GM21786 (cell line): ENCODE data around the gene LRP2.

ENCODE experiments used
- ATAC-seq: cut with Tn5 transposase; IDR thresholded peaks from one replicate; pipeline ENCODE4 v1.9.1; 2021; ENCODE audit not compliant: unreplicated experiment

Gene LRP2

DNA sequence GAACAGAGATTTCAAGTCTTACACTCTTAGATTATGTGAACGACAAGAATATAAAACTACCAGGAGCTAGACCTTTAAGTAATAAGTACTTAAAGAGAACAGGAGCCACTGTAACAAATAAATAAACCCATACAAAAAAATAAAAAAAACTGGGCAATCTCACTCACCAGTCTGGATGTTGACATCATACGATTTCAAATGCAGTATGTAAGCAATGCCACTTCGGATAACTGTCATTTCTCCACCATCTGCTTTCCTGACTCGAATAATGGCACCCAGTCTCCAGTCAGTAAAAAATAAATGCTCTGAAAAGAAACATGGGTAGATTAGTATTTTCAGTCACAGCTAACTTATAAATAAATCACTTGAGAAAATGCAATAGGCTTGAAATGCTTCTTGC lies 115.1 kb downstream of the LRP2 start:
- ATAC-seq, result no peak

GRCh38 chr2:169240405-169240804 lies 121.9 kb downstream of the LRP2 start:
- ATAC-seq, result no peak

DNA sequence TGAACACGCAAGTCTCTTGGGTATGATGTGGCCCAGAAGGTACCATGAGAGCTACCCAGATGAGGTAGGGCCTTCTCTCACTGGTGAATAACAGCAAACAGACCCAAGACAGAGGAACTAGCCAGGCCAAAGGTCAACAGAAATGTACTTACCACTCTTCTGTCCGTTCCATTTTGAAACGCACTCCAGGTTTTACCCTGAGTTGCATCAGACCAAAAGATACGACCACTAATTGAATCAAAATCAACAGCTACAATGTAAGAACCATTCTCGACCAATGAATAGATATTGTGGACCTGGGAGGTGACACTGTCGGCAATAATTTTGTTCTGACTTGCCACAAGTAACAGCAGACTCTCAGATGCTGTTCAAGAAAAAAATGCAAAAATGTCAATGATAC lies 124.4 kb downstream of the LRP2 start:
- no peak for ATAC-seq

DNA sequence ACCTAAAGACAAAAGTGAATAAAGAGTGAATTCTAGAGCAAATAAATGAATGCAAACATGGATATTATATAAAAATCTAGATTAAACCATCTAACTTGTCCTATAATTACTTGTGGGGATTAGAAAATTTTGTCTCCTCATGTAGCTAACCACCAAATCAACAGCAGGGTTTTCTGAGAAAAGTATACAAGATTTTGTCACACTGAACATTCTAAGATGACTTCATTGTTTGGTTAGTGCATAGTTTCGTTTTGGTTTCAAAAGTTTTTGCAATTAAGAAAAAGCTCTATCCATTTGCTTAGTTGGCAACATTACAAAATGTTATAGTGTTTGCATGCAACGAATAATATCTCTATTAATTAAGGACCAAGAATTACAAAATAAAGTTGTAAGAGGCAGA lies 125.0 kb downstream of the LRP2 start:
- ATAC-seq, result no peak

DNA sequence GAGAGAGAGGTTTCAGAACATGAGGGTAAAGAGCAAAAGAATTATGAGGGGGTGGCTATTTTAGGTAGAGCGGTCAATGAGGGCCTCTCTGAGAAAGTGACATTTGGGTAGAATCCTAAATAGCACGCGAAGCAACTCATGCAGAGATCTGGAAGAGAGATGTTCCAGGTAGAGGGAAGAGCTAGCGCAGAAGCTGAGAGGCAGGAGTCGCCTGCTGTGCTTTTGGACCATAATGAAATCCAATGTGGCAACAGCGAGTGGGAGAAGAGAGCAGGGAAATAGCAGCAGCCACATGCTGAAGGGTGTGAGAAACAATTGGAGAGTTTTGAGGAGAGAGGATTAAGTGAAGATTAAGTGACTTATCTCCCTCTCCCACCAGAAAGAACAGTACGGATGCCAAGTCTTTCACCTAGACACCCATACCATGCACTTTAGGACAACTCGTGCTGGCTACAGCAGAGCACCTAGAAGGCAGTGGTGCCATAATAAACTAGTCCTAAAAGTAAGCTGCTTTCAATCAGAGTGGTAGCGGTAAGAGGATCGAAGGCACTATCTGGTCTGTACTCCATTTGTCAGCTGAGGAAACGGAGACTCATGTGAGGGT lies 129.7 kb downstream of the LRP2 start:
- no peak for ATAC-seq

GRCh38 chr2:169230204-169230603 lies 132.1 kb downstream of the LRP2 start:
- ATAC-seq, result no peak

DNA sequence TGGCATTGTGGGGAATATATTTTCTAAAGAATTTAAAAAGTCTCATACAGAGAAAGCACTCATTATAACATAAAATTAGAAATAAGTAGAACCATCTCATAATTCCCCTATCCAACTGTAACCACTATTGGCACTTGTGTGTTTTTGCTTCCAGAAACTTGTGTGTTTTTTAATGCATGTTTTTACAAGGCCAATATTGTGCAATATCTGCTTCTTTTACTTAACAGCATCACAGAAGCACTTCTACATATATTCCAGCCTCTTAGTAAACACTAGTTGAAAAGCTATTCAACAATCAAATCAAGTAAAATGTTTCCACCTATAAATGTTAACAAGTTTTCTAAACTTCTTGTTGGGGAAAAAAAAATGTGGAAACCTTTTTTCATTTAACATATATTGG lies 132.7 kb downstream of the LRP2 start:
- no peak for ATAC-seq

- no peak for ATAC-seq
Measured at GRCh38 chr2:169225906-169226305, 136.4 kb downstream of the LRP2 start.

- no peak for ATAC-seq
Measured at GRCh38 chr2:169225233-169225750, 137.0 kb downstream of the LRP2 start.

- peak; percentile 75 for ATAC-seq
Measured at GRCh38 chr2:169222665-169223064, 139.7 kb downstream of the LRP2 start.

DNA sequence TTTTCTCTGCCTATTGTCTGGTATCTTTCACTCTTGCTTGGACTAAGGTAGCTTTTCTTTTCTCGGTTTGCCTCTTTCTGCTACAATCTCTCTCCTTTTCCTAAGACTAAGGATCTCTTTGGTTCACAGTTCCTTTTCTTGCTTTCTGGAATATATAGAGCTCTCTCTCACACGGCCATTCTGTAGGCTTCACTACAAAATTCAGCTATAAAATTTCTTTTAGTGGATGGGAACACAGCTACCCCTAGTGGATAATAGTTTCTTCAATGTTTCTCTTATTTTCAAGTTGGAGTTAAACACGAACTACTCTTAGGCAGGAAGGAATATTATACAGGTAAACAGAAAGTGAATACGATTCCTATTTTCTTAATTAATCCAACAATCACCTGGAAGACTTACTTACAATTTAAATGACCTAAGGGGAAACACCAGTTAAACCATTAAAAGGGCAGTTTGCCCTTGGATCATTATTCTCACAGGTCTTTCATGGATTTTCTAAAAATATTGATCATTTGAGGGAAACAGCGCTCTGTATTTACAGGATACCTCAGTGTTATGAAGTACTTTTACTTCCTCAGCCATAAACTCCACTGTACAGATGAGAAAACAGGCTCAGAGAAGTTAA lies 140.5 kb downstream of the LRP2 start:
- ATAC-seq, result no peak

- ATAC-seq, result no peak
Measured at GRCh38 chr2:169210917-169211316, 151.4 kb downstream of the LRP2 start.

DNA sequence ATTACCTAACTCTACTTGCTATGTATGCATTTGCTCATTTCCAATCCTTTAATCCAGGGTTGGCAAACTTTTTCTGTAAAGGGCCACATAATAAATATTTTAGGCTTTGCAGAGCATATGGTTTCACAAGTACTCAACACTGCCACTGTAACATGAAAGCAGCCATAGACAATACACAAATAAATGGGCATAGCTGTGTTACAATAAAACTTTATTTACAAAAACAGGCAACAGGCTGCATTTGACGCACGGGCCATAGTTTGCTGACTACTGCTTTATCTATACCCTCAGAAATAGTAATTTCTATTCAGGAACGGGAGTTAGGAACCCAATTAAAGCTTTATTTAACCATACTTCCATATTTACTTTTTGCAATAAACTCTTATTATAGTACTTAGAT lies 154.3 kb downstream of the LRP2 start:
- no peak for ATAC-seq

GRCh38 chr2:169205176-169205575 lies 157.2 kb downstream of the LRP2 start:
- no peak for ATAC-seq

DNA sequence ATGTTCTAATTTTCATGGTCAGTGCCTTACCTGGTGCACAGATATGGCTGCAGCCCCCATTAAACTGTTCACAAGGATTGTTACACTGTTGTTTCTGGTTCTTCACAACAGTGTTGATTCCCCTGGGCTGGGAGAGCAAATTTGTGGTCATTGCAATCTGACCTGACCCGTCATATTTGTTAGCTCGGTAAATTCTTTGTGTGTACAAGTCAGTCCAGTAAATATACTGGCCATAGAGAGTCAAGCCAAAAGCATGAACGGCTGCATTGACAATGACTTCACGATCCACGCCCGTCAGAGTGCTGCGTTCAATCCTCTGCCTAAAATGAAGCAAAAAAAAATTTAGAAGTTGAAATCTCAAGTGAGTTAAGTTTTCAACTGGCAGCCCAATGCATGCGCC lies 158.4 kb downstream of the LRP2 start:
- ATAC-seq, result no peak

- ATAC-seq, result no peak
Measured at GRCh38 chr2:169200756-169201155, 161.6 kb downstream of the LRP2 start.

GRCh38 chr2:169193618-169194017 lies 168.7 kb downstream of the LRP2 start:
- ATAC-seq, result no peak

DNA sequence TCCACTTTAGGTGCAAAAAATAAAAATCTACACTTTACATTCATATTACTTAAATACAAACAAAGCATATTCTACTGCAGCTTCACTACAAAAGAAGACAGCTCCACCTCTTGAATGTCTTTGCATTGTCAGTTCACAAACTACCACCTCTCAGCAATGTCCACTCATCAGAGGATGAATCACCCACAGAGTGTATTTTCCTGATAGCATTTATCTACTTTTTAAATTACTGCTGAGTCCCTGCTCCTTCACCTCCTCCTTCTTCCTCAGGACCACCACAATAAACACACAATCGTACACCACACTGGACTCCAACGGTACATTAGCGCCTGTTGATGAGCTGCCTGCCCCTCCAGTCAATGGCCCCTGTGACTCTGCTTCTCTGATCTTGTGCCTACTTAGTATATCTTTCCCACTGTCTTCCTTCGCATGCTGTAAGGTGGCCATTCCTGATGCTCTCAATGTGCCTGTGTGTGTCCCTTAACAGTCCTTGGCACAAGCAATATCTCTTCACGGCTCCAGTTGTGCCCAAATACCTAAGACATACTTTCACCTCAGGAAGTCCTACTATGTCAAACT lies 172.0 kb downstream of the LRP2 start:
- ATAC-seq, result no peak

GRCh38 chr2:169189132-169189531 lies 173.2 kb downstream of the LRP2 start:
- ATAC-seq, result no peak

- ATAC-seq, result no peak
Measured at GRCh38 chr2:169185711-169186110, 176.6 kb downstream of the LRP2 start.

GRCh38 chr2:169184074-169184473 lies 178.3 kb downstream of the LRP2 start:
- ATAC-seq, result no peak

GRCh38 chr2:169182573-169182972 lies 179.8 kb downstream of the LRP2 start:
- no peak for ATAC-seq
